Activated B cell treated with CpG ODN at 0.5 μM for 24 hours (primary cell): ENCODE measurements around the gene KCNH6. TPM values are rescaled to one million over a fixed set of nuclear protein-coding genes. Genes with fewer than 3 reads are reported as not detected.

Source experiments
- ATAC-seq: fragments of 200-7000 bp; cut with Tn5 transposase; one replicate; pipeline ENCODE4 v1.10.0; 2021; ENCODE audit warnings: low read depth, mild to moderate bottlenecking, moderate library complexity
- CTCF ChIA-PET: fragments of 350-600 bp; sonication (Branson Sonifier 250); formaldehyde crosslinking; loops from one replicate; lab custom pipeline; 2021; ENCODE audit warnings: antibody characterized with exemption; lab: Charles Lee
- POLR2A ChIA-PET: fragments of 350-600 bp; sonication (Branson Sonifier 250); formaldehyde crosslinking; loops from one replicate; lab custom pipeline; 2021; ENCODE audit warnings: antibody characterized with exemption; lab: Charles Lee
- DNase-seq: peaks from one replicate; pipeline ENCODE4 v3.0.0; 2022
- H3K27ac Mint-ChIP-seq: one replicate; pipeline ENCODE4 v1.8.0; 2020; ENCODE audit warnings: mixed read lengths
- H3K27me3 Mint-ChIP-seq: one replicate; pipeline ENCODE4 v1.8.0; 2021; ENCODE audit warnings: mixed read lengths
- H3K36me3 Mint-ChIP-seq: one replicate; pipeline ENCODE4 v1.8.0; 2021; ENCODE audit warnings: low read depth, mixed read lengths
- H3K4me1 Mint-ChIP-seq: one replicate; pipeline ENCODE4 v1.8.0; 2021; ENCODE audit warnings: mixed read lengths
- H3K4me3 Mint-ChIP-seq: one replicate; pipeline ENCODE4 v1.8.0; 2020; ENCODE audit warnings: mild to moderate bottlenecking, mixed read lengths
- H3K9me3 Mint-ChIP-seq: one replicate; pipeline ENCODE4 v1.8.0; 2020; ENCODE audit warnings: mixed read lengths
- intact Hi-C: fragments of 100-400 bp; cut with micrococcal nuclease; formaldehyde crosslinking; loops from one replicate; pipeline ENCODE4 v1.15.1; 2024
- total RNA-seq: library from RNA; stranded (reverse); gene quantifications from 2 replicates; pipeline ENCODE4 v1.2.3, GENCODE V29; 2022
- TF ChIP-seq, protein P1 (sequence below): fragments of 200-600 bp; IDR thresholded peaks from one replicate; pipeline ENCODE4 v1.8.0; 2022; ENCODE audit warnings: antibody characterized with exemption, mild to moderate bottlenecking

Gene KCNH6
- total RNA-seq, 1 donor from 2014 or later, result not detected

DNA sequence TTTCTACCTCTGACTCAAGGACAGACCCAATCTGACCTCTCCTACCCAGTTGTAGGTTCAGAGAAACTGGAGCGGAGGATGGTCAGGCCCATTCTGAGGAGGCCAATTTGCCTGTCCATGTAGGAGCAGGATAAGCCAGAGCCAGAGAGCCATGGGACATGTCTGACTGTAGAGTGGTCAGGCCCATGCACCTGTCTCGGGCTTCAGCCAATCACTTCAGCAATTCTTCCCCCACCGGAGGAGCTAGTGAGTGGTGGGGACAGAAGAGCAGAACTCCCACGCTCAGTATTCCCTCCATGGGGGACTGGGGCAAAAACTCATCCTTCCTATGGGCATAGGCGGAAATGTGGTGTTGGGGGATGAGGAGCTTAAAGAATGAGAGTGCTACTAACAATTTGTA lies 41.4 kb downstream of the KCNH6 start:
- DNase-seq, result no peak
- POLR2A ChIA-PET, result interaction anchor here (0.6 kb wide), 1 partner anchor 46 kb away, joined by 4 read pairs; no protein-coding TSS in a partner anchor
- no peaks in the 10 kb centered on the region for H3K27me3 Mint-ChIP-seq
- H3K9me3 Mint-ChIP-seq, result no peaks in the 10 kb centered on the region
- TF ChIP-seq, protein P1, sequence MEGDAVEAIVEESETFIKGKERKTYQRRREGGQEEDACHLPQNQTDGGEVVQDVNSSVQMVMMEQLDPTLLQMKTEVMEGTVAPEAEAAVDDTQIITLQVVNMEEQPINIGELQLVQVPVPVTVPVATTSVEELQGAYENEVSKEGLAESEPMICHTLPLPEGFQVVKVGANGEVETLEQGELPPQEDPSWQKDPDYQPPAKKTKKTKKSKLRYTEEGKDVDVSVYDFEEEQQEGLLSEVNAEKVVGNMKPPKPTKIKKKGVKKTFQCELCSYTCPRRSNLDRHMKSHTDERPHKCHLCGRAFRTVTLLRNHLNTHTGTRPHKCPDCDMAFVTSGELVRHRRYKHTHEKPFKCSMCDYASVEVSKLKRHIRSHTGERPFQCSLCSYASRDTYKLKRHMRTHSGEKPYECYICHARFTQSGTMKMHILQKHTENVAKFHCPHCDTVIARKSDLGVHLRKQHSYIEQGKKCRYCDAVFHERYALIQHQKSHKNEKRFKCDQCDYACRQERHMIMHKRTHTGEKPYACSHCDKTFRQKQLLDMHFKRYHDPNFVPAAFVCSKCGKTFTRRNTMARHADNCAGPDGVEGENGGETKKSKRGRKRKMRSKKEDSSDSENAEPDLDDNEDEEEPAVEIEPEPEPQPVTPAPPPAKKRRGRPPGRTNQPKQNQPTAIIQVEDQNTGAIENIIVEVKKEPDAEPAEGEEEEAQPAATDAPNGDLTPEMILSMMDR, result no peak
- CTCF ChIA-PET, result no interaction called here
- H3K4me1 Mint-ChIP-seq, result peaks cover 29% of the 10 kb centered on the region
- no peak for ATAC-seq
- intact Hi-C loops, result no loop called here
- H3K27ac Mint-ChIP-seq, result no peak overlapping the region
- no peak overlapping the region for H3K4me3 Mint-ChIP-seq
- H3K36me3 Mint-ChIP-seq, result peaks cover 17% of the 10 kb centered on the region

DNA sequence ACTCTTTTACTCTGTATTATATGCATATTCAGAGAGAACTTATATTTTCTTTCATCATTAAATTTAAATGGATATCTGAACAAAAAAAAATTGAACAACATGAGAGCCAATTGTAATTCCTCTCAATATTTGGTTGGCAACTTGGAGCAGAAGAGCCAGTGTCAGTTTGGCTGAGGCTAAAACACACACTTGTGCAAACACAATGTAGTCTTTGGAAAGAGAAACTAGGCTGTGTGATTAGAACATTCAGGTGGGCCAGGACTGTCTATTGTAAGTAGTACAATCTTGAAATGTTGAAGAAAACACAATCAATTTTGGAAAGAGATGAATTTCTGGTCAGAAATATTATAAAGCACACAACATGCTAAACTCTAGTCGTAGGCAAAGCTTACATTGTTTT lies 44.1 kb downstream of the KCNH6 start:
- DNase-seq, result no peak
- H3K36me3 Mint-ChIP-seq, result peaks cover 23% of the 10 kb centered on the region
- intact Hi-C loops, result no loop called here
- no peaks in the 10 kb centered on the region for H3K27me3 Mint-ChIP-seq
- POLR2A ChIA-PET, result no interaction called here
- no peak for ATAC-seq
- H3K4me1 Mint-ChIP-seq, result peaks cover 27% of the 10 kb centered on the region
- no peak overlapping the region for H3K4me3 Mint-ChIP-seq
- TF ChIP-seq, protein P1, result no peak
- H3K27ac Mint-ChIP-seq, result no peak overlapping the region
- H3K9me3 Mint-ChIP-seq, result no peaks in the 10 kb centered on the region
- CTCF ChIA-PET, result no interaction called here

DNA sequence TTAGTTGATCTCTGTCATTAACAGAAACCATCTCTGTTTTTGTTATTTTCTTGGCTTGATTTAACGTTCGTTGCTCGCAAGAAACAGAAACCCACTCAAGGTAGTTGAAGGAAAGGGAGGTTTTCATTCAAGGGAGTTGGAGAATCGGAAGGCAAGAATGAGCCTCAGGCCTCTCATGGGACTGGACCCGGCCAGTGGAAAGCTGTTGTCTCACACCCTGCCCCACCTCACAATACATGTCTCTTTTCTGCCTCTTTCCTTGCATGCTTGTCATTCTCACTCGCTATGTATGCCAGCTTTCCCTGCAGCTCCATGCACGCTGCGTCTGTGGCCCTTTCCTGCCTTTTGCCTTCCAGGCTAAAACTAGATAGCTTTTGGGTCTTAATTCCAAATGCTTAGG lies 45.4 kb downstream of the KCNH6 start:
- H3K4me1 Mint-ChIP-seq, result peaks cover 19% of the 10 kb centered on the region
- CTCF ChIA-PET, result interaction anchor here (1.2 kb wide), 1 partner anchor 143 kb away, joined by 5 read pairs; no protein-coding TSS in a partner anchor
- no peak overlapping the region for H3K27ac Mint-ChIP-seq

GRCh38 chr17:63571632-63572310 lies 48.6 kb downstream of the KCNH6 start:
- Mint-ChIP-seq H3K27me3 (no peaks in the 10 kb centered on the region), H3K9me3 (no peaks in the 10 kb centered on the region), H3K4me3 (no peak overlapping the region), H3K27ac (no peak overlapping the region), H3K4me1 (peaks cover 23% of the 10 kb centered on the region), H3K36me3 (peaks cover 33% of the 10 kb centered on the region)
- CTCF ChIA-PET, result interaction anchor here (1.0 kb wide), 1 partner anchor 93 kb away, joined by 3 read pairs; no protein-coding TSS in a partner anchor
- no peak for DNase-seq
- no peak for ATAC-seq
- TF ChIP-seq, protein P1, result no peak
- intact Hi-C loops, result no loop called here
- POLR2A ChIA-PET, result no interaction called here

More for the DNA sequence above, 45.4 kb downstream of the KCNH6 start:
- POLR2A ChIA-PET, result interaction anchor here (1.0 kb wide), 1 partner anchor 17 kb away, joined by 3 read pairs; no protein-coding TSS in a partner anchor
- Mint-ChIP-seq H3K36me3 (peaks cover 28% of the 10 kb centered on the region), H3K27me3 (no peaks in the 10 kb centered on the region), H3K9me3 (no peaks in the 10 kb centered on the region), H3K4me3 (no peak overlapping the region)
- no peak for ATAC-seq
- intact Hi-C loops, result no loop called here
- DNase-seq, result no peak
- TF ChIP-seq, protein P1, result no peak

DNA sequence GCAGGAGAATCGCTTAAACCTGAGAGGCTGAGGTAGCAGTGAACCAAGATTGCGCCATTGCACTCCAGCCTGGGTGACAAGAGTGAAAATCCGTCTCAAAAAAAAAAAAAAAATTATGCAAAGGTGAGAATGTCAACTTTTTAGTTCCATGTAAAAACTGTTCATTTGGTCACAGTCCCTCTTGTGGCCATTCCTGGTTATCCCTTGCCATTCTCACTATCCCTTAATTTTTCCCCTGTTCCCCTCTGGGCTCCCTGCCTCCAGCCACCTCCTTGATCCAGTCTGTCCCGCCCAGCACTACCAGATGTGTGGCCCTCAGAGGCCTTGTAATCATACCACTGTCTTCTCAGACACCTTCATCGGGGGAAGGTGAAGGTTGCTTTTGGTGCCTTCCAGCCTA lies 50.5 kb downstream of the KCNH6 start:
- ChIA-PET POLR2A (interaction anchor here (0.7 kb wide), 1 partner anchor 120 kb away, joined by 5 read pairs; no protein-coding TSS in a partner anchor), CTCF (no interaction called here)
- H3K27me3 Mint-ChIP-seq, result no peaks in the 10 kb centered on the region

More for the DNA sequence above, 50.5 kb downstream of the KCNH6 start:
- DNase-seq (no peak), ATAC-seq (no peak)
- intact Hi-C loops, result no loop called here
- TF ChIP-seq, protein P1, result no peak
- Mint-ChIP-seq H3K4me3 (no peak overlapping the region), H3K4me1 (peaks cover 20% of the 10 kb centered on the region), H3K27ac (no peak overlapping the region), H3K36me3 (peaks cover 37% of the 10 kb centered on the region), H3K9me3 (no peaks in the 10 kb centered on the region)
